Activated T-helper 2 cell treated with anti-CD3 and anti-CD28 coated beads, Interferon-gamma antibody, Interleukin-2, Interleukin-4, amounts not matched to agents 10 μg/mL and 5 μg/mL and 100 μg/mL, durations not matched to agents 14 hours and 24 hours and 36 hours (primary cell): ENCODE data around the gene NEURL4. TPM values are rescaled to one million over a fixed set of nuclear protein-coding genes. Genes with fewer than 3 reads are reported as not detected.

Experiments used
- DNase-seq: peaks from one replicate; pipeline ENCODE4 v3.0.0; 2021; ENCODE audit warnings: low spot score
- H3K27ac Mint-ChIP-seq: one replicate; pipeline ENCODE4 v1.8.0; 2021; ENCODE audit warnings: mixed read lengths
- H3K27me3 Mint-ChIP-seq: one replicate; pipeline ENCODE4 v1.8.0; 2021; ENCODE audit warnings: low read depth, mixed read lengths
- H3K36me3 Mint-ChIP-seq: one replicate; pipeline ENCODE4 v1.8.0; 2021; ENCODE audit warnings: low read depth, mixed read lengths
- H3K4me1 Mint-ChIP-seq: one replicate; pipeline ENCODE4 v1.8.0; 2021; ENCODE audit warnings: low read depth, mixed read lengths
- H3K4me3 Mint-ChIP-seq: one replicate; pipeline ENCODE4 v1.8.0; 2021; ENCODE audit warnings: low read depth, mild to moderate bottlenecking, moderate library complexity, mixed read lengths
- H3K9me3 Mint-ChIP-seq: one replicate; pipeline ENCODE4 v1.8.0; 2021; ENCODE audit warnings: mixed read lengths
- intact Hi-C: fragments of 100-400 bp; cut with micrococcal nuclease; formaldehyde crosslinking; loops from one replicate; pipeline ENCODE4 v1.15.1; 2023
- total RNA-seq: library from RNA; stranded (reverse); gene quantifications from 2 replicates; pipeline ENCODE4 v1.2.3, GENCODE V29; 2022

Gene NEURL4
- total RNA-seq, 1 donor from 2014 or later, result 47.7 TPM

- no peak for DNase-seq
- H3K27me3 Mint-ChIP-seq, result peaks cover 40% of the 10 kb centered on the region
- H3K9me3 Mint-ChIP-seq, result no peaks in the 10 kb centered on the region
- H3K4me3 Mint-ChIP-seq, result no peak overlapping the region
- H3K27ac Mint-ChIP-seq, result no peak overlapping the region
- intact Hi-C loops, result no loop called here
- H3K4me1 Mint-ChIP-seq, result peaks cover 15% of the 10 kb centered on the region
- no peaks in the 10 kb centered on the region for H3K36me3 Mint-ChIP-seq
Measured at GRCh38 chr17:7283471-7284216, 45.5 kb downstream of the NEURL4 start.

- Mint-ChIP-seq H3K4me3 (peak overlapping the region; percentile 38), H3K4me1 (peaks cover 15% of the 10 kb centered on the region), H3K27me3 (peaks cover 40% of the 10 kb centered on the region), H3K36me3 (no peaks in the 10 kb centered on the region), H3K9me3 (no peaks in the 10 kb centered on the region), H3K27ac (no peak overlapping the region)
- intact Hi-C loops, result no loop called here
- no peak for DNase-seq
Measured at GRCh38 chr17:7282752-7283321, 46.3 kb downstream of the NEURL4 start.

GRCh38 chr17:7281953-7282751, 47.0 kb downstream of the NEURL4 start:
- intact Hi-C loops, result loop anchor here (1.0 to 2.0 kb wide), 3 partner anchors 30 to 44 kb away; partner anchors contain the start of genes ELP5 and GABARAP
- DNase-seq, result no peak
- peaks cover 15% of the 10 kb centered on the region for H3K4me1 Mint-ChIP-seq
- H3K4me3 Mint-ChIP-seq, result peak overlapping the region; percentile 78
- no peaks in the 10 kb centered on the region for H3K36me3 Mint-ChIP-seq
- peaks cover 42% of the 10 kb centered on the region for H3K27me3 Mint-ChIP-seq
- no peak overlapping the region for H3K27ac Mint-ChIP-seq
- no peaks in the 10 kb centered on the region for H3K9me3 Mint-ChIP-seq

- H3K4me3 Mint-ChIP-seq, result peak within 1 kb of the TSS; percentile 78
- intact Hi-C loops, result loop anchor here (1.0 to 2.0 kb wide), 3 partner anchors 29 to 43 kb away; partner anchors contain the start of genes ELP5 and GABARAP
- peaks cover 40% of the 10 kb centered on the region for H3K27me3 Mint-ChIP-seq
- DNase-seq, result peak; percentile 76
- peaks cover 15% of the 10 kb centered on the region for H3K4me1 Mint-ChIP-seq
- H3K27ac Mint-ChIP-seq, result peak within 1 kb of the TSS; percentile 42
- no peaks in the 10 kb centered on the region for H3K9me3 Mint-ChIP-seq
- H3K36me3 Mint-ChIP-seq, result no peaks in the 10 kb centered on the region
Measured at GRCh38 chr17:7281074-7281952, 47.8 kb downstream of the NEURL4 start, which contains the start of gene SLC2A4. SLC2A4 (plus strand) TSS chr17:7281718; CDS start chr17:7281935, 217 bp downstream.

- intact Hi-C loops, result loop anchor here (1.0 to 2.0 kb wide), 4 partner anchors 16 to 42 kb away; partner anchors contain the start of genes ELP5 and GABARAP
- Mint-ChIP-seq H3K36me3 (no peaks in the 10 kb centered on the region), H3K4me1 (peaks cover 15% of the 10 kb centered on the region), H3K27ac (no peak overlapping the region), H3K9me3 (no peaks in the 10 kb centered on the region), H3K27me3 (peaks cover 36% of the 10 kb centered on the region), H3K4me3 (peak overlapping the region; percentile 68)
- DNase-seq, result peak; percentile 69
Measured at GRCh38 chr17:7280519-7281073, 48.5 kb downstream of the NEURL4 start.

- H3K27me3 Mint-ChIP-seq, result peaks cover 36% of the 10 kb centered on the region
- intact Hi-C loops, result no loop called here
- no peaks in the 10 kb centered on the region for H3K36me3 Mint-ChIP-seq
Measured at GRCh38 chr17:7279448-7279847, 49.7 kb downstream of the NEURL4 start.

GRCh38 chr17:7266784-7267183, 62.4 kb downstream of the NEURL4 start:
- Mint-ChIP-seq H3K27me3 (peaks cover 36% of the 10 kb centered on the region), H3K9me3 (no peaks in the 10 kb centered on the region), H3K4me3 (no peak overlapping the region), H3K27ac (no peak overlapping the region), H3K36me3 (no peaks in the 10 kb centered on the region), H3K4me1 (peaks cover 15% of the 10 kb centered on the region)
- no peak for DNase-seq
- intact Hi-C loops, result no loop called here

More at GRCh38 chr17:7279448-7279847, 49.7 kb downstream of the NEURL4 start:
- Mint-ChIP-seq H3K9me3 (no peaks in the 10 kb centered on the region), H3K4me3 (no peak overlapping the region), H3K4me1 (peaks cover 15% of the 10 kb centered on the region), H3K27ac (no peak overlapping the region)
- no peak for DNase-seq

Other genes starting within 250 kb of the NEURL4 start
- gene CLEC10A, start 249.1 kb downstream of the NEURL4 start, total RNA-seq, result not detected in 2 replicates
- not detected in 2 replicates for gene ASGR2, start 214.5 kb downstream of the NEURL4 start, total RNA-seq
- gene ASGR1, start 150.0 kb downstream of the NEURL4 start, total RNA-seq, result 1.7 and 1.8 TPM in 2 replicates
- 10.5 and 10.6 TPM in 2 replicates for gene DLG4, start 109.5 kb downstream of the NEURL4 start, total RNA-seq
- gene ACADVL, start 109.4 kb downstream of the NEURL4 start, total RNA-seq, result 492 and 503 TPM in 2 replicates
- 69.7 and 73.1 TPM in 2 replicates for gene DVL2, start 94.8 kb downstream of the NEURL4 start, total RNA-seq
- gene PHF23, start 89.9 kb downstream of the NEURL4 start, total RNA-seq, result 43.4 and 47.8 TPM in 2 replicates
- gene GABARAP, start 86.9 kb downstream of the NEURL4 start, total RNA-seq, result 145 and 147 TPM in 2 replicates
- gene CTDNEP1, start 77.6 kb downstream of the NEURL4 start, total RNA-seq, result 170 and 181 TPM in 2 replicates
- gene ELP5, start 77.1 kb downstream of the NEURL4 start, total RNA-seq, result 64.8 and 65.3 TPM in 2 replicates
- gene CLDN7, start 66.9 kb downstream of the NEURL4 start, total RNA-seq, result 0.21 and 0.41 TPM in 2 replicates
- 0.14 and 0.25 TPM in 2 replicates for gene SLC2A4, start 47.6 kb downstream of the NEURL4 start, total RNA-seq
- gene YBX2, start 34.7 kb downstream of the NEURL4 start, total RNA-seq, result 0.43 and 0.51 TPM in 2 replicates
- 1,189 and 1,199 TPM in 2 replicates for gene EIF5A, start 21.7 kb downstream of the NEURL4 start, total RNA-seq
- 57.6 and 64.9 TPM in 2 replicates for gene GPS2, start 14.0 kb downstream of the NEURL4 start, total RNA-seq
- gene ACAP1, start 7.2 kb upstream of the NEURL4 start, total RNA-seq, result 361 and 382 TPM in 2 replicates
- 8.0 and 8.5 TPM in 2 replicates for gene KCTD11, start 22.8 kb upstream of the NEURL4 start, total RNA-seq
- 0.25 TPM in 1 of 2 replicates, not detected in the other for gene TMEM95, start 25.8 kb upstream of the NEURL4 start, total RNA-seq
- gene TNK1, start 51.8 kb upstream of the NEURL4 start, total RNA-seq, result 4.0 and 5.2 TPM in 2 replicates
- gene PLSCR3, start 65.2 kb upstream of the NEURL4 start, total RNA-seq, result 75.4 and 76.2 TPM in 2 replicates
- 67.3 and 67.7 TPM in 2 replicates for gene TMEM256, start 74.8 kb upstream of the NEURL4 start, total RNA-seq
- gene NLGN2, start 78.5 kb upstream of the NEURL4 start, total RNA-seq, result 3.9 and 4.2 TPM in 2 replicates
- gene SPEM1, start 91.0 kb upstream of the NEURL4 start, total RNA-seq, result not detected in 2 replicates
- gene SPEM2, start 96.3 kb upstream of the NEURL4 start, total RNA-seq, result not detected in 2 replicates
- gene SPEM3, start 99.5 kb upstream of the NEURL4 start, total RNA-seq, result not detected in 2 replicates
- gene TMEM102, start 106.1 kb upstream of the NEURL4 start, total RNA-seq, result 13.4 and 14.8 TPM in 2 replicates
- 4.8 and 6.1 TPM in 2 replicates for gene FGF11, start 110.2 kb upstream of the NEURL4 start, total RNA-seq
- gene CHRNB1, start 115.7 kb upstream of the NEURL4 start, total RNA-seq, result 6.6 and 6.9 TPM in 2 replicates
- gene ZBTB4, start 150.3 kb upstream of the NEURL4 start, total RNA-seq, result 20.2 and 20.3 TPM in 2 replicates
- not detected in 2 replicates for gene SLC35G6, start 152.1 kb upstream of the NEURL4 start, total RNA-seq
- 247 and 261 TPM in 2 replicates for gene POLR2A, start 155.0 kb upstream of the NEURL4 start, total RNA-seq
- 31.8 and 36.0 TPM in 2 replicates for gene TNFSF12, start 219.7 kb upstream of the NEURL4 start, total RNA-seq
- 2.9 and 3.5 TPM in 2 replicates for gene TNFSF13, start 229.4 kb upstream of the NEURL4 start, total RNA-seq
- gene SENP3, start 232.6 kb upstream of the NEURL4 start, total RNA-seq, result 64.9 and 69.6 TPM in 2 replicates